ENCODE results near the gene ZG16B. TPM values are rescaled to one million over a fixed set of nuclear protein-coding genes. Genes with fewer than 3 reads are reported as not detected.

ZG16B gene
- polyA plus RNA-seq, 6 donors from 2014 or later: not detected

DNA sequence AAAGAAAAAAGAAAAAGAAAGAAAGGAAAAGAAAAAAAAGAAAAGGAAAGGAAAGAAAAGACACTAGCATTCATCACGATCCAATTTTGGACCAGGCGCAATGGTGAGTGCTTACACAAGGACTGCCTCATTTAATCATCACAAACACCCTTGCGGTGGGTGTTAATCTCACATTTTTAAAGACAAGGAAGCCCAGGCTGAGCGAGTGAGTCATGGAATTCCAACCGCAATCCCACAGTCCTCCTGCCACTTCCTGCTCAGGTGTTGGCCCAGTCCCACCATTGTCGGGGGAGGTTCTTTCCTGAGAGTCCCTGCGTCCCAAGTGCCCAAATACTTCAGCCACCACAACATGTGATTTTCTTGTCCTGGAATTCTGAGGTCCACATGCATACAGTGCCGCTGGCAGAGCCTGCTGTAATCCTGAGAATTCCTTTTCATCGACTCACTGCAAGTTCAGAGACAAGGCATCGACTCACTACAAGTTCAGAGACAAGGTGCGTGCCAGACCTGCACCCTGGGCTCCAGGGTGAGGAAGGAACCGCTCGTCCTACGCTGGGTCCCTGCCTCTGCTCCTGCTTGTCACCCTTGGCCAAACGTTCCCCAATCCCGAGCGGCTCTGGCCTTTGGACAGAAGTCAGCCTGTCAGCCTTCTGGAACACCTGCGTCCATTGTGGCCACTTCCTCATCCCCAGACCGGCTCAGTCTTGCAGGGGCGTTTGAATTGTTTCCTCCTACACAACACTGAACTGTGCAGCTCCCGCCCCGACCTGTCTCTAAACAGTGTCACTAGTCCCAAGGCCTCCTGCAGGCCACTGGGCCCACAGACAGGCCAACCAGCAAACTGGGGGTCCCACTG lies 5.8 kb downstream of the ZG16B start:
- H3K27me3 Mint-ChIP-seq: peaks cover 16 to 60% (median 56%) of the 10 kb centered on the region in 3 donors
- no peaks in the 10 kb centered on the region for H3K36me3 Mint-ChIP-seq
- H3K27ac Mint-ChIP-seq: no peak overlapping the region
- ATAC-seq (ENCODE audit: low read depth in 2 of 2): no peak
- no peak overlapping the region for H3K4me3 Mint-ChIP-seq
- peaks cover 0 to 1% (median 0%) of the 10 kb centered on the region in 7 donors for H3K9me3 Mint-ChIP-seq
- no peak for DNase-seq
- peaks cover 0 to 4% (median 4%) of the 10 kb centered on the region in 3 donors for H3K4me1 Mint-ChIP-seq

- ATAC-seq (ENCODE audit: low read depth in 2 of 2): no peak
- peaks cover 0 to 4% (median 4%) of the 10 kb centered on the region in 3 donors for H3K4me1 Mint-ChIP-seq
- no peak overlapping the region for H3K4me3 Mint-ChIP-seq
- peaks cover 0 to 1% (median 0%) of the 10 kb centered on the region in 7 donors for H3K9me3 Mint-ChIP-seq
- H3K36me3 Mint-ChIP-seq: no peaks in the 10 kb centered on the region
- H3K27me3 Mint-ChIP-seq: peaks cover 16 to 52% (median 51%) of the 10 kb centered on the region in 3 donors
- peak overlapping the region in 2 of 6 donors; percentile 35 to 63 for H3K27ac Mint-ChIP-seq
- DNase-seq: no peak
Observed at GRCh38 chr16:2836646-2837508, 6.8 kb downstream of the ZG16B start.

DNA sequence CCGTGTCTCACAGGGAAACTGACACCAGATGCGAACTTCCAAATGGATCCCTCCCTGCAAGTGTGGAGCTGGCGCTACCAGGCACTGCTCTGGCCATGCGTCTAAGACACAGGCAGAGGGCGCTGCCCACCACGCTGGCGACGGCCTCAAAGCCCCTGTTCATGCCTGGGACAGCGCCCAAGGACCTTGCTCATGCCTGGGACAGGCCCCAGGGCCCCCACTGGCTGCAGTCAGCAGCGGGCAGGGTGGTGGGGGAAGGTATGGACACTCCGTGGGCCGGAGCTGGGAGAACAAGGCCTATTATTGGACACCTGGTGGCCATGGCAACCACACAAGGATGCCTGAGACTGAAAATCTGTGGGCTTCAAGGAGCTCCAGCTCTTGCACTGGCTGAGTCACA lies 8.8 kb downstream of the ZG16B start:
- Mint-ChIP-seq H3K9me3 (peaks cover 0 to 1% (median 0%) of the 10 kb centered on the region in 7 donors), H3K4me3 (peak overlapping the region in 1 of 8 donors; percentile 68), H3K27me3 (peaks cover 16 to 43% (median 42%) of the 10 kb centered on the region in 3 donors), H3K36me3 (no peaks in the 10 kb centered on the region), H3K4me1 (peaks cover 0 to 17% (median 4%) of the 10 kb centered on the region in 3 donors), H3K27ac (no peak overlapping the region)
- ATAC-seq (ENCODE audit: low read depth in 2 of 2) (peak in 1 of 2 donors; percentile 58), DNase-seq (no peak)

GRCh38 chr16:2839650-2840450 lies 9.7 kb downstream of the ZG16B start:
- no peak for ATAC-seq (ENCODE audit: low read depth in 2 of 2)
- H3K9me3 Mint-ChIP-seq: peaks cover 0 to 1% (median 0%) of the 10 kb centered on the region in 7 donors
- no peaks in the 10 kb centered on the region for H3K36me3 Mint-ChIP-seq
- H3K4me3 Mint-ChIP-seq: no peak overlapping the region
- peaks cover 16 to 36% (median 36%) of the 10 kb centered on the region in 3 donors for H3K27me3 Mint-ChIP-seq
- H3K27ac Mint-ChIP-seq: peak overlapping the region in 2 of 6 donors; percentile 70 to 72
- DNase-seq: no peak
- peaks cover 0 to 17% (median 4%) of the 10 kb centered on the region in 3 donors for H3K4me1 Mint-ChIP-seq

GRCh38 chr16:2840914-2841313 lies 10.8 kb downstream of the ZG16B start:
- peaks cover 0 to 17% (median 4%) of the 10 kb centered on the region in 3 donors for H3K4me1 Mint-ChIP-seq
- H3K36me3 Mint-ChIP-seq: no peaks in the 10 kb centered on the region
- DNase-seq (no peak), ATAC-seq (ENCODE audit: low read depth in 2 of 2) (no peak)
- H3K9me3 Mint-ChIP-seq: peaks cover 0 to 9% (median 0%) of the 10 kb centered on the region in 7 donors
- H3K4me3 Mint-ChIP-seq: peak overlapping the region in 1 of 8 donors; percentile 33
- H3K27me3 Mint-ChIP-seq: peaks cover 16 to 25% (median 25%) of the 10 kb centered on the region in 3 donors
- H3K27ac Mint-ChIP-seq: no peak overlapping the region

DNA sequence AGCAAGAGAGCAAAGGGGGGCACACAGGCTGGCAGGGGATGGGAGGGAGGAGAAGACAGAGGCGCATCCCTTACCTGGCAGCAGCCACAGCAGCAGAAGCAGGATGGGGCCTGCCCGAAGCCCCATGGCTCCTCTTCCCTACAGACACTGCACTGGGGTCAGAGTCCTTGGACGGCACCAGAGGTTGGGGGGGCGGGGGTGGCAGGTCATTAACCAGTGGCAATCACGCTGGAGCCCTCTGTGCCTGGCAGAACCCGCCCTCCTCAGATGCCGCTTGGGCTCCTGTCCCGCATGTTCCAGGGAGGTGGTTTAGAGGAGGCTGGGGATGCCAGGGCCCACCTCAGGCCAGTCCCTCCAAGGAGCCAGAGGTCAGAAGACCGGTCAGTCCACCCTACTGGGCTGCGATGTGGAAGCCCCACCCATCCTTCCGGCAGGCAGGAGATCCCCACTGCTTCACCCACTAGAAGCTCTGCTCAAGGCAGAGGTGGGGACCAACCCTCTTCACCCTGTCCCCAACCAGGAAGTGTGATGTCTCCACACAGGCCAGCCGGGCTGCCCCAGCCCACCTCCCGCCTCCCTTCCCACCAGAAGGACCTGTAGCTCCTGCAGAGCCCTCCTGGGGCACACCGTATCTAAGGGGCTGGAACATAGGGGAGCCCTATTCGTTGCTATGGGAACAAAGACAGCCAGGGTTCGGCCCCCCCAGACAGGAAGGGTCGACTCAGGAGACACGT lies 11.7 kb downstream of the ZG16B start:
- no peak for ATAC-seq (ENCODE audit: low read depth in 2 of 2)
- peaks cover 16 to 21% (median 19%) of the 10 kb centered on the region in 3 donors for H3K27me3 Mint-ChIP-seq
- DNase-seq: no peak
- H3K9me3 Mint-ChIP-seq: peaks cover 0 to 10% (median 1%) of the 10 kb centered on the region in 7 donors
- H3K36me3 Mint-ChIP-seq: no peaks in the 10 kb centered on the region
- peak overlapping the region in 4 of 8 donors; percentile 26 to 81 (median 50) for H3K4me3 Mint-ChIP-seq
- peaks cover 0 to 17% (median 4%) of the 10 kb centered on the region in 3 donors for H3K4me1 Mint-ChIP-seq
- no peak overlapping the region for H3K27ac Mint-ChIP-seq

DNA sequence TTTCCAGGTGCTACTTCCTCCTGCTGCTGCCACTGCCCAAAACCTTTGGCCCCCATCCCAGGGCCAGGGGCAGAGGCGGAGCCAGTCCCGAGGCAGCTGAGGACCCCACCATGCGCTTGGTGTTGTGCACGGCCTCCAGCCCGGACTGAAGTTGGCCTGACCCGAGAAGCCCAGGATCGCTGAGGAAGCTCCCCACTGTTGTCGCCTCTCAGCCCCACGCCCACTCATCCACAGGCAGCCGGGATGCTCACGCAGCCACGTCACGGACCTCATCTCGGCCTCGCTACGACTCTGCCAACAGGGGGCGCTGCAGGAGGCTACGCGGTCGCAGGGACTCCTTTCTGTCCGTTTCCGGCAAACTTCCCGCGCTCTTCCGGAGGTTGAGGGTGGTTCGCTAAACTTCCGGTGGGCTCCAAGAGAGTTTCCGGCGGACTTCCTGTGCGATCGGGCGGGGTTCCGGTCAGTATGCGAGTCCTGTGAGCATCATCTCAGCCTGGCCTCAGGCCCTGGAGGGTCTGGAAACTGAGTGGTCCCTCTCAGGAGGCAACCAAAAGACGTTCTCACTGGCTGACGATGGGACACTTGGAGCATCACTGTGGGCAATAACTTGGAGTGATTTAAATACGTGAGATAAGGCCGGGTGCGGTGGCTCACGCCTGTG lies 12.4 kb downstream of the ZG16B start:
- H3K4me1 Mint-ChIP-seq: peaks cover 0 to 17% (median under 1%) of the 10 kb centered on the region in 3 donors
- H3K27ac Mint-ChIP-seq: peak overlapping the region in 2 of 6 donors; percentile 77 to 83
- peaks cover 0 to 10% (median 1%) of the 10 kb centered on the region in 7 donors for H3K9me3 Mint-ChIP-seq
- DNase-seq: no peak
- H3K36me3 Mint-ChIP-seq: no peaks in the 10 kb centered on the region
- peaks cover 16 to 20% (median 19%) of the 10 kb centered on the region in 3 donors for H3K27me3 Mint-ChIP-seq
- ATAC-seq (ENCODE audit: low read depth in 2 of 2): peak; percentile 32 to 44
- peak overlapping the region in 5 of 8 donors; percentile 25 to 81 (median 59) for H3K4me3 Mint-ChIP-seq

DNA sequence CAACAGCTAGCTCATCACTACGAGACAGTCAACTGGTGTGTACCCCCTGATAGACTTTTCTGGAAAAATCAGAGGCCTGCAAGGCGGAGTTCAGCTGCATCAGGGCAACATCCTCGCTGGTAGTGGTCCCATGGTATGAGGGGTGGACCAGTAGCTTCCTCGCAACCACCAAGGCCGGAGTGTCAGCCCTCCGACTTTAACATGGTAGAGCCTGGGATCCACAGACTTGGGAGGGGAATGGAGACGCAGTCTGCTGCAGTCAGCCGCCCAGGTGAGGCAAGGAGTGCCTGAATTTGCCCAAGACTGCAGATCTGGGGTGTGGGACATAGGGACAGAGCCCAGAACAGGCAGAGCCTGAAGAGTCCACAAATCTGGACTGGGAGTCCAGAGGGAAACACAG lies 13.4 kb downstream of the ZG16B start:
- Mint-ChIP-seq H3K36me3 (no peaks in the 10 kb centered on the region), H3K4me3 (no peak overlapping the region), H3K27me3 (peaks cover 9 to 15% (median 11%) of the 10 kb centered on the region in 3 donors), H3K27ac (peak overlapping the region in 1 of 6 donors; percentile 81), H3K9me3 (peaks cover 0 to 15% (median 1%) of the 10 kb centered on the region in 7 donors), H3K4me1 (peaks cover 0 to 17% (median 0%) of the 10 kb centered on the region in 3 donors)
- ATAC-seq (ENCODE audit: low read depth in 2 of 2) (no peak), DNase-seq (no peak)

DNA sequence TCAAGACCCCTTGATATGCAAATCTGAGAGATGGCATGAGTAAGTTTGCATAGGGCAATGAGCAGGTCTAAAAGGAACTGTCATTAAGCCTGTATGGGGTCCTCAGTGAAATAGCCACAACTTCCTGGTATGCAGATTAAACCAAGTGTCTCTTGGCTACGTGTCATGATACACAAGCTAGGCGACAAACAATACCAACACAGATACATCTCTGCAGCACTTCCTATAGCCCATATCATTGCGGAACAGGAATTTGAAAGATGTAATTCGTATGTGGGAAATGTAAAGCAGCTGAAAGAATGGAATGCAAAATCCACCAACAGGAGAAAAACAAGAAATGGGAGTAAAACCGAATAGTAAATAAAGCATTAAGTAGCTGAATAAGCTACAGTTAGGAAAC lies 15.0 kb downstream of the ZG16B start:
- no peak overlapping the region for H3K4me3 Mint-ChIP-seq
- no peak for ATAC-seq (ENCODE audit: low read depth in 2 of 2)

GRCh38 chr16:2846511-2847310 lies 16.6 kb downstream of the ZG16B start:
- no peak for DNase-seq
- H3K4me1 Mint-ChIP-seq: peaks cover 0 to 13% (median 4%) of the 10 kb centered on the region in 3 donors
- H3K27ac Mint-ChIP-seq: no peak overlapping the region
- no peaks in the 10 kb centered on the region for H3K36me3 Mint-ChIP-seq
- no peak for ATAC-seq (ENCODE audit: low read depth in 2 of 2)
- peaks cover 0 to 15% (median 0%) of the 10 kb centered on the region in 7 donors for H3K9me3 Mint-ChIP-seq
- peaks cover 20 to 39% (median 32%) of the 10 kb centered on the region in 3 donors for H3K27me3 Mint-ChIP-seq
- no peak overlapping the region for H3K4me3 Mint-ChIP-seq

More for the DNA sequence above, 15.0 kb downstream of the ZG16B start:
- H3K27me3 Mint-ChIP-seq: peaks cover 20 to 28% (median 25%) of the 10 kb centered on the region in 3 donors
- H3K4me1 Mint-ChIP-seq: peaks cover 0 to 13% (median 4%) of the 10 kb centered on the region in 3 donors
- DNase-seq: no peak
- peak overlapping the region in 1 of 6 donors; percentile 28 for H3K27ac Mint-ChIP-seq
- peaks cover 0 to 15% (median 1%) of the 10 kb centered on the region in 7 donors for H3K9me3 Mint-ChIP-seq
- H3K36me3 Mint-ChIP-seq: no peaks in the 10 kb centered on the region
